ENCODE data around the gene N4BP2. TPM values are rescaled to one million over a fixed set of nuclear protein-coding genes. Genes with fewer than 3 reads are reported as not detected.

Gene N4BP2
- total RNA-seq, 1 experiment from 2014 or later: 5.1 TPM

DNA sequence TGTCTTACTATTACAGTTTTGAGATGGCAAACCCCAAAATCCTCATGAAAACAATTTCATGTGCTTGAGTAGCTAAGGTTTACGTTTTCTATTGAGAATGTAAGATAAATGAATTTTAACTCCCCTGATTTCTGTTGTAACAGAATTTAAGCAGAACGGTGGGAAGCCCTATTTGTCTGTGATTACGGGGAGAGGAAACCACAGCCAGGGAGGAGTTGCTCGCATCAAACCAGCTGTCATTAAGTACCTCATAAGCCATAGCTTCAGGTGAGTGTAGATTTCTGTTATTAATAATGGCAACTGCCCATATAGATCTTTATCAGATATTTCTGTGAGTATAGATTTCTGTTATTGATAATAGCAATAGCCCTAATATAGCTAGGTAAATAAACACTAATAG, 96.0 kb downstream of the N4BP2 start:
- DNase-seq (ENCODE audit: low spot score): no peak

DNA sequence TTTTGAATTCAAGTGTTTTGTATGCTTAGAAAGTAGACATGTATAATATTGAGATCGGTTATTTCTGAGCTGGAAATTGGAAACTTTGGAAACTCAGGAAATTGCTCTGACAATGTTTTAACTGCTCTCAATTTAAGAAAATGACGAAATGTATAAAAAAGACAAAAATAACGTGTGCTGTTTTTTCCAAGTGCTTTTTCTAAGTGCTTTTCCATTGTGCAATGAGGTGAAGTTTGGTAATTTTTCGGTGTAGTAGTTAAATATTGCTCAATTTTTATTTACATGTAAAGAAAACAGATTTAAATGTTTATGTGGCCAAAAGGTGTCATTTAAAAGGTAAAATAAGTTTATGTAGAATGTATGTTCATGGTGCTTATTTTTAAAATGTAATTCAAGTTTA, 100.8 kb downstream of the N4BP2 start:
- no peak for DNase-seq (ENCODE audit: low spot score)

DNA sequence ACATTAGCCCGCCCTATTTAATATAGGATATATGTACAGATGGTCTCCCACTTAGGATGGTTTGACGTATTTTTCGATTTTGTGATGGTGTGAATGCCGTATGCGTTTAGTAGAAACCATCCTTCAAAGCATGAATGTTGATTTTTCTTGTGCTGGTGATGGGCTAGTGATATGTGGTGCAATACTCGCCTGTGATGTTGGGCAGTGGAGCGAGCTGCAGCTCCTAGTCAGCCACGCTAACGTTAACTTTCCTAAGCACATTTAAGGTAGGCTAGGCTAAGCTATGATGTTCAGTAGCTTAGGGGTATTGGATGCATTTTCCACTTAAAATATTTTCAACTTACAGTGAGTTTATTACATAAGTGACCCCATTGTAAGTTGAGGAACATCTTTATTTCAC, 103.6 kb downstream of the N4BP2 start:
- no peak for DNase-seq (ENCODE audit: low spot score)

- no peak for DNase-seq (ENCODE audit: low spot score)
These were observed 107.8 kb downstream of the N4BP2 start for GRCh38 chr4:40164459-40164858.

- DNase-seq (ENCODE audit: low spot score): no peak
These were observed 109.3 kb downstream of the N4BP2 start for GRCh38 chr4:40165916-40166315.

- DNase-seq (ENCODE audit: low spot score): no peak
These were observed 111.4 kb downstream of the N4BP2 start for GRCh38 chr4:40168070-40168469.

GRCh38 chr4:40170588-40170987, 113.9 kb downstream of the N4BP2 start:
- no peak for DNase-seq (ENCODE audit: low spot score)

- DNase-seq (ENCODE audit: low spot score): no peak
These were observed 116.8 kb downstream of the N4BP2 start for GRCh38 chr4:40173470-40173875.

- DNase-seq (ENCODE audit: low spot score): no peak
These were observed 120.0 kb downstream of the N4BP2 start for GRCh38 chr4:40176602-40177001.

- DNase-seq (ENCODE audit: low spot score): no peak
These were observed 120.9 kb downstream of the N4BP2 start for GRCh38 chr4:40177591-40177990.

DNA sequence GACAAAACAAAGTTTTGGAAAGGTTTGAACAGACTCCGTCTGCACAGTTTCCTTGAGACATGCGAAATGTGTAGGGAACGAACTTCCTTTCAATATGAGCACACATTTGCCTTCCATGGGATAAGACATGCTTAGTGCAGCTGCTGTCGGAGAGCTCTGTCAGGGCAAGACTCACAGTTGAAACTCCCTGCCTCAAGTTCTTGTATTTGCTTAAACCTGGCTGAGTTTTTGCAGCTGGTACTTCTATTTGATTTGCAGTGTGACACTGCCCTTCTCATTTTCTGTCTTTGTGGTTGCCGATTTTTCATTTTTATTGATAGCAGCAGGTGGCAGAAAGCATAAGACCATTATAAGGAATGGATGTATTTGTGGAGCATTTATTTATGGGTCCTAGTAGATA, 122.0 kb downstream of the N4BP2 start:
- no peak for DNase-seq (ENCODE audit: low spot score)

GRCh38 chr4:40179360-40179759, 122.7 kb downstream of the N4BP2 start:
- DNase-seq (ENCODE audit: low spot score): no peak

DNA sequence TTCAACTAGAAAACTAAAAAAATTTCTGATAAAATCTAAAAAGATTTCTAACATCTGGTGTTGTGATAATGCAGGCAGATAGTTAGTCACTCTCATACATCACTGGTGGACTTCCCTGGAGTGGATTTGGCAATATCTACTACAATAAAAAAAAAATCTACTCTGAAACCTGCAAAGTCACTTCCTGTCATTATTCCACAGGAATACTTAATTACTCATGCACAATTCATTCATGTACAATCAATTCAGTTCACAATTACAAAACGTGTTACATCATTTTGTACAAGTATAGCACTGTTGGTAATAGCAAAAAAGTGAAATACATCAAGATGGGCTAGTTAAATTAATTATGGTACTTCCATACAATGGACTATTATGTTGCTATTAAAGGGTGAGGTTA, 123.7 kb downstream of the N4BP2 start:
- peak; percentile 79 for DNase-seq (ENCODE audit: low spot score)

GRCh38 chr4:40182001-40182400, 125.4 kb downstream of the N4BP2 start:
- no peak for DNase-seq (ENCODE audit: low spot score)

GRCh38 chr4:40182954-40183353, 126.3 kb downstream of the N4BP2 start:
- DNase-seq (ENCODE audit: low spot score): no peak

DNA sequence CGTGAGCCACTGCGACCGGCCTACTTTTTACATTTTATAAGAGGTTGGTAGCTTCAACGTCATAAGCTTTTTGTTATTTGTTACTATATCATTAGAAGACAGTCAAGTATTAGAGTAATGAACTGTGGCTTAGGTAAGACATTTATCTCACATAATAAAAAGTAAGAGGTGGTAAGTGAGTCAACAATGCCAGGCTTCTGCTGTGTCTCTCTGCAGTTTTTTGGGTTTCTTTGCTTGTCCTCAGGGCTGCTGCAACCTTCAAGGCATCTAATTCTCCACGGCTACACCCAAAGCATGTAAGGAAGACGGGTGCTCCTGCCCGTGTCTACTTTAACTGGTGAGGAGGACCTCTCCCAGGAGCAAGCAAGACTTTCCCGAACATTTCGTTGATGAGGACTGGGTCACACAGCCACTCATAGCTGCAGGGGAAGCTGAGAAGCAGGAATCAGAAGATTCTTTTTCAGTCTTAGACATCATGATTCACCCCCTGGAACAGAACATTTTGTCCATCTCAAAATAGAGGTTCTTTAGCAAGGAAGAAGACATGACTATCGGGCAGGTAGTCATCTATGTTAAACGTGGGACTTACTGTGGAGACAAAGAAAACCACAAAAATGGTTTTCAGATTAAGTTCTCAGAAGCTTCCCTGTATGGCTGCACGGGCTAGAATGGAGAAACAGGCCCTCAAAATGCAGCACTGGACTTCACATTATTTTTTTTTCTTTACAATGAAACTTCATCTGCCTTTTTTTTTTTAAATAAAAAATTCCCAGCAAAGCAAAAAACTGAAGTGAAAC, 127.2 kb downstream of the N4BP2 start:
- DNase-seq (ENCODE audit: low spot score): no peak

DNA sequence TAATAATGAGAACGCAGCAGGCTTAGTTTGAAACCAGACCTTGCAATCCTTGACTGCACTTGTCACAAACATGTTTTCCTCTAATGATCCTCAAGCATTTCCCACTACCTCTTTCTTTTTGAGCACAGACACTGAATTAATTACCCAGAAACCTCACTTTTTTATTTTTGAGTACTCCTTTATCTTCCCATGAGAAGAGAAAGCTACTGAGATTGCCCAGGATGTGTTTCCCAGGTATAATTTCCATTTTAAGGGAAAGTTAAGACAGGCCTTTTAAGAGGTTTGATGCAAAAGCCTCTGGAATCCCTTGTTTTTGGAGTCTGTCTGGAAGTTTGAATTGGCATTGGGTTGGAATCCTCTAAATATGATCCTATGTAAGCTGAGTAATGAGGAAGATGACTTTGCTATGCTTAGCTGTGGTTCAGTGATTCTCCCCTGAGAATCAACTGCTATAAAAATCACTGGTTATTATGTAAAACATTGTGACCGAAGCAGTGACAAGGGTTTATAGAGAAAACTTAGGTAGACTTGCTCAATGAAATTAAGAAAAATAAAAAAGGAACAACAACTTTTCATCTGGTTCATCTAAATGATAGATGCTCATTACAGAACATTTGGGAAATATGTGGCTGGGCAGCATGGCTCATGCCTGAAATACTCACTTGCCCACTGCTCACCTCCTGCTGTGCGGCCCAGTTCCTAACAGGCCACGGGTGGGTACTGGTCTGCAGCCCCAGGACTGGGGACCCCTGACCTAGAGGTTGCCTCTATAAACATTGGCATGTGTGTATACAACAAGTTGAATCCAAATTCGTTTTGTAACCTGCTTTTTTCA, 129.4 kb downstream of the N4BP2 start:
- no peak for DNase-seq (ENCODE audit: low spot score)

GRCh38 chr4:40186665-40187014, 130.0 kb downstream of the N4BP2 start:
- DNase-seq (ENCODE audit: low spot score): no peak

GRCh38 chr4:40187386-40187906, 130.8 kb downstream of the N4BP2 start:
- DNase-seq (ENCODE audit: low spot score): no peak

DNA sequence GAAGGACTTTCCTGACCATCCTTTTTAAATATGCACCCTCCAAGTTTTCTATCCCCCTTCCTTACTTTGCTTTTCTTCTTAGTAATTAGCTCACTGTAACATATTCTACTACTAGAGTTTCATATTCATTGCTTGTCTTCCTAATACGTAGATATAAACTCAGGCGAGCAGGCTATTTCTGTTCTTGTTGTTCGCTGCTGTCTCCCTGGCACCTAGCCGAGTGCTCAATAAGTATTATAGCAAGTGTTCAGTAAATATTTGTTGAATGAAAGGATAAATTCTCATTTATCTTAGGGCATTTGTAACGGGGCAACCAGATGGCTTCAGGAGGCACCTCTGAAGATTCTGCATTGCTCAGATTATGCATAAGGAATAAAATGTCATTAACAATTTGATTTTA, 133.4 kb downstream of the N4BP2 start:
- no peak for DNase-seq (ENCODE audit: low spot score)

DNA sequence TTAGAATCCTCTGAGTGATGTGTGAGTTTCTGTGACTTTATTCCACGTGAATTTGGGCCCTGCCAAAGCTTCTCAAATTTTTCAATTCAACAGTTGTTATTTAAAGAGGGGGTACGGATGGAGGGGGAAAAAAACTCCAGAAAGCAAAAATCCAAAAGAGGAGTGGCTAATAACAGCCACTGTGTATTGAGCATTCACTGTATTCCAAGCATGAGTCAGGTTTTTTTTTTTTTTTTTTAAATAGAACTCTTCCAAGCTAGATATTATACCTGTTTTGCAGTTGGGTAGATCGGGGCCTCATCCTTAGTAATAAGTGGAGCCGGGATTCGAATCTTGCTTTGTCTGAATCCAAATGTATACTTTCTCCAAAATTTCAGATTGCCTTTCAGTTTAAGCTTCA, 133.8 kb downstream of the N4BP2 start:
- no peak for DNase-seq (ENCODE audit: low spot score)

DNA sequence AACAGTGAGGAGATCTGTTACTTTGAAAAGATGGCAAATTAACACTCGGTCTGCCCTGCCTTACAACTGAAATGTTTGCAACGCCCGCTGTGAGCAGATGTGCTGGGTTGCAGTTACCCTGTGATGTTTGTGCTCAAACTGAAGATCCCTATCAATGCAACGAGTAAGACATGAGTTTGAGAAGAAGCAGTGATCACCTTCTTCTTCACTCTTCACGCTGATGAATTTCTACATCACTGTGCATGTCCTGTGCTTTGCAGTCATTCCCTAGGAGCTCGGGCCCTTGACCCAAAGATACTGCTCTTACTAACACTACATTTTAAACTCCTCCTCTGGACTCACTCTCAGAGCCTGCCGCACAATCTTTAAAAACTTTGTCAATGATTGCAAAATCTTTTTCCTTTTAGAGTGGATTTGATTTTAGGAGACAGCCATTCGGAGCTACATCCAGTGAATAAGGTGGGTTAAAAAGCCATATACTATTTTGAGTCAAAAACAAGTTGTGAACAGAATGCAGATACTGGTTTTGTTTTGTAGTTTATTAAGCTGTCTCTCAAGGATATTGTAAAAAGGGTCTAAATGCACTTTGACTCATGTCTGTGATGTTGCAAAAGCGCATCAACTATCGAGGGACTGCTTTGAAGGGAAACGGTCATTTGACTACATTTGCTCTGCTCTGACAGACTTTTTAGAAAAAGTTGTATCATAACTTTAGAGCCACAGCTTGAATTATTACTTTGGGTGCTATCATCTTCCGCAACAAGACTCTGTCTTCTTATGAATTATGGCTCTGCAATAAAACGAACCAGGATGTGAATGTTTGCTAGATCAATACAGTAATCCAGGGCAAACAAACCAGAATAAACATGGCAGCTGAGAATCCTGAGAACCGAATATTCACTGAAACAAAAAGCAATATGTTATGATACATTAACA, 134.5 kb downstream of the N4BP2 start:
- no peak for DNase-seq (ENCODE audit: low spot score)

Measured in H4 (cell line).